GM06990 (cell line): ENCODE measurements around the gene KLLN.
"Not testable (repeated sequence)": the region's sequence is repeated elsewhere in the genome, so short reads cannot be mapped to it uniquely, and the experiment has no call there.

Source experiments
- DNase-seq: peaks from one replicate; pipeline ENCODE4 v3.0.0-alpha.2; 2011; ENCODE audit not compliant: insufficient read length; ENCODE audit errors: extremely low read depth
- H3K27me3 ChIP-seq: replicated peaks from 2 replicates; pipeline ENCODE4 v1.6.0; 2011; ENCODE audit warnings: low read length; ENCODE audit not compliant: control insufficient read depth, insufficient read depth
- H3K36me3 ChIP-seq: 2 replicates; pipeline ENCODE4 v1.5.1; 2011; ENCODE audit warnings: low read length; ENCODE audit not compliant: control insufficient read depth, insufficient read depth
- H3K4me3 ChIP-seq: replicated peaks from 2 replicates; pipeline ENCODE4 v1.5.1; 2011; ENCODE audit warnings: low read depth, mild to moderate bottlenecking, control low read depth, low read length
- TF ChIP-seq, protein P1 (sequence below): IDR thresholded peaks from 2 replicates; pipeline ENCODE4 v1.5.1; 2011; ENCODE audit warnings: low read length, control low read depth, mild to moderate bottlenecking, inconsistent platforms; ENCODE audit not compliant: insufficient read depth, poor library complexity, severe bottlenecking

The KLLN gene

DNA sequence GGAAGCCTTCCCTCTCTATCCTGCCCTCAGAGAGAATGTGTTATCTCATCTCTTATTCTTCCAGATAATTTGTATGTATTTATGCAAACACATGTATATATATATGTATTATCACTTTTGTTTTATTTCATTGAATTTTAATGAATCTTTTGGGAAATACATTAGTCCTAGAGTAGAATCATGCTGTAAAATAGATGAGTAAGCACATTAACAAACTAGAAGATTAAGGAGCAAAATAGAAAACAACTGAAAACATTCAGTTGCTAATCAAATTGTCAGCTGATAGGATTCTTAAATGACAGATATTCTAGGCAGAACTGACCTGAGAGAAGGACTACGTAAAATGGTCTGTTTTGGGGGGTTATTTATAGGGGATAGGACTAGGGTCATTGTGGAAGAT is 11.2 kb downstream of the KLLN start:
- Histone ChIP-seq H3K36me3 (no peaks in the 10 kb centered on the region), H3K27me3 (no peaks in the 10 kb centered on the region), H3K4me3 (no peak overlapping the region)
- DNase-seq: no peak
- TF ChIP-seq, protein P1, sequence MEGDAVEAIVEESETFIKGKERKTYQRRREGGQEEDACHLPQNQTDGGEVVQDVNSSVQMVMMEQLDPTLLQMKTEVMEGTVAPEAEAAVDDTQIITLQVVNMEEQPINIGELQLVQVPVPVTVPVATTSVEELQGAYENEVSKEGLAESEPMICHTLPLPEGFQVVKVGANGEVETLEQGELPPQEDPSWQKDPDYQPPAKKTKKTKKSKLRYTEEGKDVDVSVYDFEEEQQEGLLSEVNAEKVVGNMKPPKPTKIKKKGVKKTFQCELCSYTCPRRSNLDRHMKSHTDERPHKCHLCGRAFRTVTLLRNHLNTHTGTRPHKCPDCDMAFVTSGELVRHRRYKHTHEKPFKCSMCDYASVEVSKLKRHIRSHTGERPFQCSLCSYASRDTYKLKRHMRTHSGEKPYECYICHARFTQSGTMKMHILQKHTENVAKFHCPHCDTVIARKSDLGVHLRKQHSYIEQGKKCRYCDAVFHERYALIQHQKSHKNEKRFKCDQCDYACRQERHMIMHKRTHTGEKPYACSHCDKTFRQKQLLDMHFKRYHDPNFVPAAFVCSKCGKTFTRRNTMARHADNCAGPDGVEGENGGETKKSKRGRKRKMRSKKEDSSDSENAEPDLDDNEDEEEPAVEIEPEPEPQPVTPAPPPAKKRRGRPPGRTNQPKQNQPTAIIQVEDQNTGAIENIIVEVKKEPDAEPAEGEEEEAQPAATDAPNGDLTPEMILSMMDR: no peak

DNA sequence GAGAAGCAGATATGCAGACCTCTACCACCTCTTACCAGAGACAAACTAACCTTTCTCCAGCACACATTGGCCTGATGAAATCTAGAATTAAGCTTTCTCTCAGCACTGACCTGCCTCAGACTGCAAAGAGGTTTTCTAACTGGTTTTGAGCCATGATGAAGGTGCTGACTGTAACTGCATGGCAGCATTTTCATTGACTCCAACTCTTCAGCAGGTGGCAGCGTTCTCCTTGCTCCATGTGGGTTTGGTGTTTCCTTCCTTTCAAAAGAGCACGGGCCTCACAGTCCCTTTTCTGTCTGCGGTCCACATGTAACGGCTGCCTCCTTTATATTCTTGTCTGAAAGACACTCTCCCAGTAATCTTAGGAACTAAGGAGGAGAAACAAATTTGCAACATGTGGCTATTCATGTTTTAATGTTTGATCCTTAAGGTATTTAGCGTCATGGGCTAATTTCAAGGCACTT is 12.6 kb downstream of the KLLN start:
- TF ChIP-seq, protein P1: peak; percentile 48
- Histone ChIP-seq H3K27me3 (no peaks in the 10 kb centered on the region), H3K36me3 (no peaks in the 10 kb centered on the region), H3K4me3 (no peak overlapping the region)
- no peak for DNase-seq

DNA sequence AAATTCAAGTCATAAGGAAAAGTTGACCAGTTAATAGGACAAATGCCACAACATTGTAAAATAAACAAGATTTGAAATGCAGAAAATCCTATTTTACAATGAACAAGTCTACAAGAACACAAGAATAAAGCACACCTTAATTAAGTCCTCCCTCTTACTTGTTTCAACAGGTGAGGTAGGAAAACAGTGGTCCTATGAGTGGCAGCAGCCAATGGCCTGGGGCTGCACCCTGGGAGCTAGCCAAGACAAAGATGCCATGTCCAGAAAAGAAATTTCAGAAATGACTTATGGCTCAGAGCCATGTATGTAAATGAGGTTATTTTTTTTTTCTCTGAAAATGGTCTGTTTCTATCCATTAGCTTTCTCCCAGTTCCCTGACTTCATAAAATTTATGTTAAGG is 14.3 kb downstream of the KLLN start:
- H3K27me3 ChIP-seq: no peaks in the 10 kb centered on the region
- no peak overlapping the region for H3K4me3 ChIP-seq
- TF ChIP-seq, protein P1: no peak
- H3K36me3 ChIP-seq: no peaks in the 10 kb centered on the region
- no peak for DNase-seq

DNA sequence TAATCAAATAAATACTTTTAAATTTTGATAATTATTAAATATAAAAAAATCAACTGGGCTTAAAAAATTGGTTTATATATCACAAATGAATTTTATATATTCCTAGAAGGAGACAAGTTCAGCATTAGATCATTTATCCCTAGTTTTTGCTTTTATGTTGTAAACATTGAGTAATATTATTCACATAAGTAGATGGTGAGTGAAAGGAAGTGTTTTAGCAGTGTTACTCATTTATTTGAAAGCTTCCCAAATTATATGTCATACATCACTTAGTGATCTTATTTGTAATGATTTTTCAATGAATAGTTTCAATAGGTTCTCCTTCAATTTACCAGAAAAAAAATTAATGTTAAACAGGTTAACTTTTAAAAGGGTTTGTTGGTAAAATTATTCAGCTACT is 15.8 kb downstream of the KLLN start:
- no peaks in the 10 kb centered on the region for H3K36me3 ChIP-seq
- H3K4me3 ChIP-seq: no peak overlapping the region
- no peaks in the 10 kb centered on the region for H3K27me3 ChIP-seq
- no peak for DNase-seq
- TF ChIP-seq, protein P1: no peak

DNA sequence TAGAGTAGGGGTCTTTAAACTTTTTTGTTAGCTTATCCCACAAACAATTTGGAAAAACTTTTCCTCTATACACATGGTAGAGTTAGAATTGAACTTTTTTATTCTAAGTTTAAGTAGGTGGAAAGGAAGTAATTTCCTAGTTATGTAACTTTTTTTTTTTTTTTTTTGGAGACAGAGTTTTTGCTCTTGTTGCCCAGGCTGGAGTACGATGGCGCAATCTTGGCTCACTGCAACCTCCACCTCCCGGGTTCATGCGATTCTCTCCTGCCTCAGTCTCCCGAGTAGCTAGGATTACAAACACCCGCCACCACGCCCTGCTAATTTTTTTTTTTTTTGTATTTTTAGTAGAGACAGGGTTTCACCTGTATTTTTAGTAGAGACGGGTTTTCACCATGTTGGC is 16.6 kb downstream of the KLLN start:
- H3K4me3 ChIP-seq, H3K27me3 ChIP-seq, DNase-seq: not testable (repeated sequence)

DNA sequence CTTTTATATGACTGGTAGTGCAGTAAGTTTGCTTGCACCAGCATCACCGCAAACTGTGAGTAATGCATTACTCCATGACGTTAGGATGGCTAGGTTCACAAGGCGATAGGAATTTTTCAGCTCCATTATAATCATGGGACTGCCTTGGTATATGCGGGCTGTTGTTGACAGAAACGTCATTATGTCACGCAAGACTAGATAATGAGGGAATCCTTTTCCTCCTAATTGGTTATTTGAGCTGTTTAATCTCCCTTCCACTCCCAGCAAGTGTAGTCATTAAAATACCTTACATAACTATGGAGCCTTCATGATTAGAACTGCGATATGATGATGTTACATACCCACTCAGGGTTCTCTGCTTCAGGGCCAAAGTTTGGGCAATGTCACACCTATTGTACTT is 17.3 kb downstream of the KLLN start:
- DNase-seq: no peak
- Histone ChIP-seq H3K4me3 (no peak overlapping the region), H3K36me3 (no peaks in the 10 kb centered on the region), H3K27me3 (no peaks in the 10 kb centered on the region)
- TF ChIP-seq, protein P1: no peak

More for the DNA sequence above, 16.6 kb downstream of the KLLN start:
- not testable (repeated sequence) for H3K36me3 ChIP-seq
